HAP-1 (cell line): ENCODE data around the gene JDP2.

Source experiments
- DNase-seq, 2 experiments: peaks; one replicate each; pipeline ENCODE4 v3.0.0-alpha.2; 2016 to 2020; ENCODE audit warnings: low spot score in 2 of 2
- H3K27me3 ChIP-seq: fragments of 250-450 bp; sonication (Bioruptor Pico); 2 replicates; pipeline ENCODE4 v1.5.1; 2020; ENCODE audit warnings: low read depth, mild to moderate bottlenecking, moderate library complexity
- H3K36me3 ChIP-seq: fragments of 250-450 bp; sonication (Bioruptor Pico); replicated peaks from 2 replicates; pipeline ENCODE4 v1.5.1; 2020; ENCODE audit warnings: mild to moderate bottlenecking
- H3K4me1 ChIP-seq: fragments of 250-450 bp; sonication (Bioruptor Pico); 2 replicates; pipeline ENCODE4 v1.5.1; 2020; ENCODE audit warnings: mild to moderate bottlenecking
- H3K4me3 ChIP-seq: fragments of 250-450 bp; sonication (Bioruptor Pico); 2 replicates; pipeline ENCODE4 v1.5.1; 2020; ENCODE audit warnings: mild to moderate bottlenecking, moderate library complexity
- H3K9me3 ChIP-seq: fragments of 250-450 bp; sonication (Bioruptor Pico); 2 replicates; pipeline ENCODE4 v1.5.1; 2020; ENCODE audit warnings: mild to moderate bottlenecking, moderate library complexity
- in situ Hi-C: fragments of 300-500 bp; cut with MboI; formaldehyde crosslinking; loops from 3 replicates; pipeline ENCODE4 v1.14.3; 2020; ENCODE audit warnings: low sequenced_read_pairs, inconsistent platforms, mixed read lengths

Gene JDP2

DNA sequence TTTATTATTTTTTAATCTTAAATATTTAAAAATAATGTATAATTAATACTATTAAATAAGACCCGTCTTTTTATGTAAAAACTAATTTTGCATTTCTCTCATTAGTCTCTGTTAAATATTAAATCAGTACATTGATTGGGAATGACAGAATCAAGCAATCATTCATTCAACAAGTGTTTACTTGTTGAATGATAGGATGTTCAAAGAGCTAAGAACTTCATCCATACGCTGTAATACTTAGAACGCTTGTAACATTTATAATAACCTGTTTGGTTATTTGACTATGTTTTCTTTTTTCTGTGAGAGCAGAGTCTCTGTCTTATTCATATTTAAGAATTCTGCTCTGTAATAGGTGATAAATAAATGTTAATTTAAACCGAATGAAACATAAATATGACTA lies 91.6 kb downstream of the JDP2 start:
- Histone ChIP-seq H3K4me1 (no peaks in the 10 kb centered on the region), H3K36me3 (no peaks in the 10 kb centered on the region)
- in situ Hi-C loops, result no loop called here

DNA sequence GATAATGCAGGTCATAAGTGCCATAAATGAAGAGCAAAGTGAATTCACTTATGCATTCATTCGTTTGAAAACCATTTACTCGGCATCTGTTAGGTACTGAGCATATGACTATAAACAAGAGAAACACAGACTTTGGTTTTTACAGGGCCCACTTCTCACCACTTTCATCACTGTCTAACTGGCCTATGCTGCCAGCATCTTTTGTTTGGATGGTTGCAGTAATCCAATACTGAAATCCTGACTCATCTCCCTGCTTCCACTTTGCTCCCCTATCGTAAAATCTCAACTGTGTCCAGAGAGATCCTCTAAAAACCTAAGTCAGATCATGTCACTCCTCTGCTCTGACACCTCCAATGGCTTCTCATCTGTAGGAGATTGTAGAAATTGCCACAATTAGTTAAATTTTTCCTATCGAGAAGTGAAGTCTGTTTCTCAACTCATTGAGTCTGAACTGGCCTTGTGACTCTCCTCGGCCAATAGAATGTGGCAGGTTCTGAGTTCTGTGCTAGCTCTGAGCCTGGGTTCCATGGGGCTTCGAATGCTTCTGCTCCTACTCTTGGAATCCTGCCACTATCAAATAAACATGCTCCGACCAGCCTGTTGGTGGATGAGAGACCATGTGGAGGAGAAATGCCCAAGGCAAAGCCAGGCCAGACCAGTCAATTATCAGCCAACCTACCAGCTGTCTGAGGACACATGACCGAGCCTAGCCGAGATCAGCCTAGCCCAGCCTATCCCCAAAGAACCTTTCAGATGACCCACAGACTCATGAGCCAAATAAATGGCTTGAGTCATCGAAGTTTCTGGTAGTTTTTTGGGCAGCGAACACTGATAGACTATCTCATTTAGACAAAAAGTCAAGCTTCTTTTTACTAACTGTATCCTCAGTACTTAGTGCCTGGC lies 92.3 kb downstream of the JDP2 start:
- DNase-seq, result no peak
- in situ Hi-C loops, result no loop called here
- no peaks in the 10 kb centered on the region for H3K36me3 ChIP-seq
- no peak overlapping the region for H3K4me3 ChIP-seq
- no peaks in the 10 kb centered on the region for H3K4me1 ChIP-seq
- H3K27me3 ChIP-seq, result peaks cover 21% of the 10 kb centered on the region
- no peaks in the 10 kb centered on the region for H3K9me3 ChIP-seq

More for the DNA sequence above, 91.6 kb downstream of the JDP2 start:
- peaks cover 23% of the 10 kb centered on the region for H3K27me3 ChIP-seq
- H3K9me3 ChIP-seq, result no peaks in the 10 kb centered on the region
- DNase-seq, result no peak
- H3K4me3 ChIP-seq, result no peak overlapping the region

DNA sequence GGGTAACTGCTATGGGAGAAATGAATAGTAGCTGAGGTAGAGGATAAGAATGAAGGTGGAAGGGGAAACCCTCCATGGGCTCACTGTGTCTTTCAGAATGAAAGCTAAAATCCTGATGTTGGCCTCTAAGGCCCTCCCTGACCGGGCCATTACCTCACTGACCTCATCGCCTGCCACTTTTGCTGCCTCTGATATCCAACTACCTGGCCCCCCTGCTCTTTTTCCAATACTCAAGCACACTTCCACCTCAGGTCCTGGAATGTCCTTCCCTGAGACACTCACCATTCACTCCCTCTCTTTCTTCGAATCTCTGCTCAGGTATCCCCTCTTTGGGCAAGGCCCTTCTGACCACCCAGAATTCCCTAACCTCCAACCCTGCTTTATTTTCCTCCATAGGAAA lies 93.0 kb downstream of the JDP2 start:
- H3K27me3 ChIP-seq, result peaks cover 19% of the 10 kb centered on the region
- DNase-seq, result no peak

DNA sequence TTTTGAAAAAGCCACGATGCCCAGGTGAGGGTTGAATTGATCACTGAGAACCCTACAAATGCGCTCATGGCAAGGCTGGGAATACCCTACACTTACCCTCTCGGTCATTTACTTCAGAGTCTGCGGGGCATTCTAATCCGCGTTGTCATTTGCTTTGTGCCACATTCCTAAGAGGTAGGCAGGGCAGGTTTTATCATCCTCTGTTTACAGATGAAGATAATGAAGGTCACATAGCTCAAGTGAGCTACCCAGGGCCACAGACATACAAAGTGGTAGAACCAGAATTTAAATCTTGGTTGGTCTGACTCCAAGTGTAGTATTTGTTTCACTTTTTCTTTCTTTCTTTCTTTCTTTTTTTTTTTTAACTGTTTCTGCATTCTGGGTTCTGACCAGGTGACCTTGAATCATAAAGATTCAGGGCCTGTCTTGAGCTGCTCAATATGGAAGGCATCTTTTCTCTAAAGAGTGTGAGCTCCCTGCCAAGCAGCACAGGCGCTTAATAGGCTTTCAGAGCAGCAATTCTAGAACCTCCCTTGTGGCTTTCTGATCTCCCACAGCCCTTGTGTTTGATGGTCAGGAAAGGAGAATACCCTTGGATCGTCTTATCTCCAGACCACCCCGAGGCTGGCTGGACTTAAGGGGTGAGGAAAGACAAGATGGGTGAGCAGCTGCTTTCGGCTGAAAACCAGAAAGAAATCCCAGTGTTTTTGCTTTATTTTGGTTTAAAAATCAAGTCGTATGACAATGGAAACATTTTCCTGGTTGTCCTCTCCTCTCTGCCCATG lies 93.8 kb downstream of the JDP2 start:
- Histone ChIP-seq H3K36me3 (no peaks in the 10 kb centered on the region), H3K27me3 (peaks cover 16% of the 10 kb centered on the region), H3K9me3 (no peaks in the 10 kb centered on the region), H3K4me1 (no peaks in the 10 kb centered on the region), H3K4me3 (no peak overlapping the region)
- in situ Hi-C loops, result no loop called here
- no peak for DNase-seq

More for the DNA sequence above, 93.0 kb downstream of the JDP2 start:
- Histone ChIP-seq H3K9me3 (no peaks in the 10 kb centered on the region), H3K4me1 (no peaks in the 10 kb centered on the region), H3K36me3 (no peaks in the 10 kb centered on the region), H3K4me3 (no peak overlapping the region)
- in situ Hi-C loops, result no loop called here

DNA sequence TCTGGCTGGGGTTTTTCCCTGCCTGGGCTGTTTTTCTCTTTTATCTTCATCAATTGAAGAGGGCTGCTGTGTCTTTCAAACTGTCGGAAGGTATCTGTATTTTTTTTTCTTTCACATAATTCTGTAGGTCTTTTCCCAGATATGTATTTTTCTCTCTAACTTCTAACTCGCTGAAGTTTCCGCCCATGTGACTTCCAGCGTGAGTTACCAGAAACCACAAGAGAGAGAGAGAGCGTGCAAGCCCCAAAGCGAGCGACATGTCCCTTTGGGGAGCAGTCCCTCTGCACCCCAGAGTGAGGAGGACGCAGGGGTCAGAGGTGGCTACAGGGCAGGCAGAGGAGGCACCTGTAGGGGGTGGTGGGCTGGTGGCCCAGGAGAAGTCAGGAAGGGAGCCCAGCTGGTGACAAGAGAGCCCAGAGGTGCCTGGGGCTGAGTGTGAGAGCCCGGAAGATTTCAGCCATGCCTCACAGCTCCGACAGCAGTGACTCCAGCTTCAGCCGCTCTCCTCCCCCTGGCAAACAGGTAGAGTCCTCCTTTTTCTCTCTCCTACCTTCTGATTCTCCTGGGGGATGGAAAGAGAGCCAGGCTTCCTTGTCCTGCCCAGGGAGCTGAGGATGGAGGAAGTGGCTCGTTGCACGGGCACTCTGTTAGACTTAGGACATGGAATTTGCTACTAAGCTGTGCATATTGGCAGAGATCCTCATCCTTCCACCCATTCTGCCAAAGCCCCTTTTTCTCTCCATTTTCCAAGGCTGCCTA lies 94.6 kb downstream of the JDP2 start, which contains the start of gene BATF:
TSS of gene BATF (plus strand) at position 246 of the 759 bp plus-strand sequence. CDS start at position 460, 214 bp downstream.
- Histone ChIP-seq H3K4me1 (no peaks in the 10 kb centered on the region), H3K36me3 (no peaks in the 10 kb centered on the region), H3K4me3 (no peak within 1 kb of the TSS), H3K9me3 (no peaks in the 10 kb centered on the region), H3K27me3 (peaks cover 12% of the 10 kb centered on the region)
- no peak for DNase-seq
- in situ Hi-C loops, result no loop called here

DNA sequence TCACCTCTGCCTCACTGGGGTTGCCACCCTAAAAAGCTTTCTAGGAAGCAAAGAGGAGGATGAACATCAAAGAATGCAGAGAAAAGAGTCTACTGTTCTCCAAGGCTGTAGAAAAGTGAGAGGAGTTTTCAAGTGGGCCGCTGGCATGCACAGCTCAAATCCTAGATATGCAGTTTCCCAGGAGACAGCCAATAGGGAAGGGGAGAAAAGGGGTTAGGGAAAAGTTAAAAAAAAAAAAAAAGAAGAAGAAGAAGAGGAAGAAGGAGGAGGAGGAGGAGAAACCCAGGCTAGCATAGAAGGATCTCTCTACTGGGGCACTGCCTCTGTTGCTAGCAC lies 95.1 kb downstream of the JDP2 start:
- no peak for DNase-seq
- Histone ChIP-seq H3K4me1 (no peaks in the 10 kb centered on the region), H3K9me3 (no peaks in the 10 kb centered on the region), H3K27me3 (peaks cover 12% of the 10 kb centered on the region), H3K4me3 (no peak overlapping the region), H3K36me3 (no peaks in the 10 kb centered on the region)
- in situ Hi-C loops, result no loop called here
